Astrocyte (in vitro differentiated cells and primary cell): ENCODE data around the gene GPR34.

Source experiments
- CTCF ChIP-seq: IDR thresholded peaks from 2 replicates; pipeline ENCODE4 v1.5.1; 2011; ENCODE audit warnings: low read depth, mild to moderate bottlenecking, inconsistent platforms, low read length, moderate library complexity; ENCODE audit not compliant: insufficient read depth
- EZH2 ChIP-seq: IDR thresholded peaks from 2 replicates; pipeline ENCODE4 v1.6.1; 2012; ENCODE audit warnings: mild to moderate bottlenecking, low read length, inconsistent platforms; ENCODE audit not compliant: insufficient read depth

- TF ChIP-seq CTCF, result no peak
- TF ChIP-seq EZH2, result no peak
These were observed 18.4 kb downstream of the GPR34 start for GRCh38 chrX:41707218-41707617.
